Activated naive CD4-positive, alpha-beta T cell treated with anti-CD3 and anti-CD28 coated beads, Interleukin-2, amount 10 ng/mL, durations not matched to agents 7 days and 5 days (primary cell): Measurements from ENCODE around the gene KLHL21.

Source experiments
- CTCF ChIA-PET: fragments of 350-600 bp; sonication (Branson Sonifier 250); formaldehyde crosslinking; loops from one replicate; lab custom pipeline; 2021; ENCODE audit warnings: antibody characterized with exemption; lab: Charles Lee
- DNase-seq: peaks from one replicate; pipeline ENCODE4 v3.0.0-alpha.2; 2020
- H3K27ac Mint-ChIP-seq: one replicate; pipeline ENCODE4 v1.8.0; 2021; ENCODE audit warnings: mild to moderate bottlenecking, moderate library complexity, mixed read lengths
- H3K27me3 Mint-ChIP-seq: one replicate; pipeline ENCODE4 v1.8.0; 2021; ENCODE audit warnings: mild to moderate bottlenecking, mixed read lengths
- H3K36me3 Mint-ChIP-seq: one replicate; pipeline ENCODE4 v1.8.0; 2021; ENCODE audit warnings: mixed read lengths
- H3K4me1 Mint-ChIP-seq: one replicate; pipeline ENCODE4 v1.8.0; 2021; ENCODE audit warnings: mixed read lengths
- H3K4me3 Mint-ChIP-seq: one replicate; pipeline ENCODE4 v1.8.0; 2021; ENCODE audit warnings: mild to moderate bottlenecking, moderate library complexity, mixed read lengths
- H3K9me3 Mint-ChIP-seq: one replicate; pipeline ENCODE4 v1.8.0; 2021; ENCODE audit warnings: mixed read lengths

KLHL21 gene

GRCh38 chr1:6619045-6619444 lies 16.4 kb upstream of the KLHL21 start:
- H3K36me3 Mint-ChIP-seq, result peaks cover 36% of the 10 kb centered on the region

GRCh38 chr1:6614929-6615785 lies 12.5 kb upstream of the KLHL21 start:
- Mint-ChIP-seq H3K27ac (no peak overlapping the region), H3K4me1 (peaks cover 31% of the 10 kb centered on the region), H3K4me3 (peak overlapping the region; percentile 63), H3K27me3 (peaks cover 3% of the 10 kb centered on the region), H3K9me3 (no peaks in the 10 kb centered on the region), H3K36me3 (peaks cover 15% of the 10 kb centered on the region)
- DNase-seq, result peak; percentile 39
- CTCF ChIA-PET, result interaction anchor here (1.3 kb wide), 1 partner anchor 11 kb away, joined by 3 read pairs; no protein-coding TSS in a partner anchor

More at GRCh38 chr1:6619045-6619444, 16.4 kb upstream of the KLHL21 start:
- CTCF ChIA-PET, result no interaction called here
- Mint-ChIP-seq H3K4me1 (peaks cover 16% of the 10 kb centered on the region), H3K9me3 (no peaks in the 10 kb centered on the region), H3K27ac (no peak overlapping the region), H3K4me3 (no peak overlapping the region), H3K27me3 (no peaks in the 10 kb centered on the region)
- DNase-seq, result no peak

GRCh38 chr1:6614019-6614928 lies 11.6 kb upstream of the KLHL21 start:
- peak overlapping the region; percentile 84 for H3K4me3 Mint-ChIP-seq
- H3K4me1 Mint-ChIP-seq, result peaks cover 36% of the 10 kb centered on the region
- H3K36me3 Mint-ChIP-seq, result peaks cover 7% of the 10 kb centered on the region
- peak; percentile 79 for DNase-seq
- H3K9me3 Mint-ChIP-seq, result no peaks in the 10 kb centered on the region
- CTCF ChIA-PET, result no interaction called here
- H3K27ac Mint-ChIP-seq, result no peak overlapping the region
- peaks cover 3% of the 10 kb centered on the region for H3K27me3 Mint-ChIP-seq

- peak; percentile 100 for DNase-seq
- CTCF ChIA-PET, result no interaction called here
- no peaks in the 10 kb centered on the region for H3K9me3 Mint-ChIP-seq
- peaks cover 3% of the 10 kb centered on the region for H3K27me3 Mint-ChIP-seq
- H3K4me3 Mint-ChIP-seq, result peak within 1 kb of the TSS; percentile 91
- peaks cover 37% of the 10 kb centered on the region for H3K4me1 Mint-ChIP-seq
- peak within 1 kb of the TSS; percentile 85 for H3K27ac Mint-ChIP-seq
- peaks cover 7% of the 10 kb centered on the region for H3K36me3 Mint-ChIP-seq
Observed at GRCh38 chr1:6613361-6614018, 10.8 kb upstream of the KLHL21 start, which contains the start of gene PHF13. Gene PHF13 (plus strand): TSS chr1:6613731. CDS start chr1:6614067, 336 bp downstream.

GRCh38 chr1:6612641-6613360 lies 10.1 kb upstream of the KLHL21 start:
- CTCF ChIA-PET, result interaction anchor here (0.7 to 1.1 kb wide), 3 partner anchors 11 to 60 kb away, joined by 3 read pairs; no protein-coding TSS in a partner anchor
- Mint-ChIP-seq H3K36me3 (peaks cover 5% of the 10 kb centered on the region), H3K4me1 (peaks cover 37% of the 10 kb centered on the region), H3K9me3 (no peaks in the 10 kb centered on the region), H3K27me3 (peaks cover 6% of the 10 kb centered on the region), H3K4me3 (peak overlapping the region; percentile 91), H3K27ac (peak overlapping the region; percentile 85)
- no peak for DNase-seq

GRCh38 chr1:6603915-6604558 lies 1.4 kb upstream of the KLHL21 start:
- H3K4me3 Mint-ChIP-seq, result peak overlapping the region; percentile 76
- no peaks in the 10 kb centered on the region for H3K9me3 Mint-ChIP-seq
- H3K27me3 Mint-ChIP-seq, result peaks cover 6% of the 10 kb centered on the region
- CTCF ChIA-PET, result interaction anchor here (0.6 to 1.8 kb wide), 3 partner anchors 31 to 114 kb away, joined by 3 to 6 read pairs (median 3); no protein-coding TSS in a partner anchor
- peak; percentile 53 for DNase-seq
- H3K36me3 Mint-ChIP-seq, result peaks cover 9% of the 10 kb centered on the region
- H3K27ac Mint-ChIP-seq, result peak overlapping the region; percentile 99
- peaks cover 31% of the 10 kb centered on the region for H3K4me1 Mint-ChIP-seq

- Mint-ChIP-seq H3K27me3 (peaks cover 6% of the 10 kb centered on the region), H3K27ac (peak overlapping the region; percentile 99), H3K4me1 (peaks cover 36% of the 10 kb centered on the region), H3K4me3 (peak overlapping the region; percentile 76), H3K9me3 (no peaks in the 10 kb centered on the region), H3K36me3 (peaks cover 9% of the 10 kb centered on the region)
- CTCF ChIA-PET, result interaction anchor here (0.6 to 1.8 kb wide), 3 partner anchors 31 to 113 kb away, joined by 3 to 6 read pairs (median 3); no protein-coding TSS in a partner anchor
- peak; percentile 79 for DNase-seq
Observed at GRCh38 chr1:6603238-6603914, 707 bp upstream of the KLHL21 start.

GRCh38 chr1:6601923-6602668 lies 573 bp downstream of the KLHL21 start:
- H3K9me3 Mint-ChIP-seq, result no peaks in the 10 kb centered on the region
- H3K4me1 Mint-ChIP-seq, result peaks cover 46% of the 10 kb centered on the region
- no peaks in the 10 kb centered on the region for H3K27me3 Mint-ChIP-seq
- H3K27ac Mint-ChIP-seq, result peak overlapping the region; percentile 96
- DNase-seq, result peak; percentile 39
- peaks cover 17% of the 10 kb centered on the region for H3K36me3 Mint-ChIP-seq
- H3K4me3 Mint-ChIP-seq, result peak overlapping the region; percentile 85
- CTCF ChIA-PET, result interaction anchor here (0.9 to 1.8 kb wide), 7 partner anchors 11 to 112 kb away, joined by 3 to 6 read pairs (median 4); partner anchors contain the start of gene NOL9

- Mint-ChIP-seq H3K36me3 (peaks cover 17% of the 10 kb centered on the region), H3K4me1 (peaks cover 48% of the 10 kb centered on the region), H3K9me3 (no peaks in the 10 kb centered on the region), H3K4me3 (peak overlapping the region; percentile 85), H3K27me3 (no peaks in the 10 kb centered on the region), H3K27ac (peak overlapping the region; percentile 96)
- DNase-seq, result peak; percentile 84
- CTCF ChIA-PET, result interaction anchor here (0.8 to 1.8 kb wide), 9 partner anchors 11 to 113 kb away, joined by 3 to 5 read pairs (median 3); partner anchors contain the start of gene NOL9
Observed at GRCh38 chr1:6601049-6601922, 1.4 kb downstream of the KLHL21 start.

GRCh38 chr1:6600410-6601048 lies 2.1 kb downstream of the KLHL21 start:
- CTCF ChIA-PET, result interaction anchor here (0.8 to 1.8 kb wide), 8 partner anchors 16 to 112 kb away, joined by 3 to 8 read pairs (median 4); partner anchors contain the start of genes NOL9 and TAS1R1
- Mint-ChIP-seq H3K4me1 (peaks cover 54% of the 10 kb centered on the region), H3K36me3 (peaks cover 25% of the 10 kb centered on the region), H3K27ac (peak overlapping the region; percentile 96), H3K9me3 (no peaks in the 10 kb centered on the region), H3K27me3 (no peaks in the 10 kb centered on the region), H3K4me3 (peak overlapping the region; percentile 85)
- no peak for DNase-seq
